ENCODE data around the gene SYNPR.

The SYNPR gene

GRCh38 chr3:63462732-63463131, 184.6 kb downstream of the SYNPR start:
- TF ChIP-seq EZH2 (optimal IDR thresholded peaks at IDR 0.05; ENCODE audit: low read depth, low read length) (no peak), CTCF (IDR thresholded peaks at IDR 0.05; ENCODE audit: low read length) (no peak), EZH2phosphoT487 (IDR thresholded peaks at IDR 0.05; ENCODE audit: low read length) (no peak)
- no peak for DNase-seq
- no peaks in the 10 kb centered on the region for H3K79me2 ChIP-seq (ENCODE audit: low read length)

DNA sequence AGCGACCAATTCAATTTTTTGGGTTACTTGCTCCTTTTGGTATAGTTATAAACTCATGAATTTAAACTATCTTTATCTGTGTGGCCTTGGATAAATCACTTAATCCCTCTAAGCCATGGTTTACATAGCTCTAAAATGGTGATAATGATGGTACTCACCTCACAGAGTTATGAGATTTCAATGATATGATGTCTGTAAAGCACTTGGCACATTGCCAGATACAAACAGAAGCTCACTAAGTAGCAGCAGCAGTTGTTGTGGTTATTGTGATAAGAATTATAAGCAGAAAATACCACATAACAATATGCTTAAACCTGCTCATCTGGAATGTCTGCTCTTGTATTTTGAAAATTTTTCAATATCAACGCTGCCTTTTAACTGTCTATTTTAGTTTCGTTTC, 189.3 kb downstream of the SYNPR start:
- Histone ChIP-seq H3K79me2 (ENCODE audit: low read length) (no peaks in the 10 kb centered on the region), H3K4me3 (ENCODE audit: low read length) (no peak overlapping the region), H3K9me3 (replicated peaks; ENCODE audit: insufficient read depth, low read length) (no peaks in the 10 kb centered on the region), H4K20me1 (ENCODE audit: insufficient read depth, low read length) (no peaks in the 10 kb centered on the region), H3K27me3 (replicated peaks; ENCODE audit: insufficient read depth, low read length) (no peaks in the 10 kb centered on the region), H3K9me2 (replicated peaks; ENCODE audit: insufficient read depth, low read length) (no peaks in the 10 kb centered on the region), H2AFZ (ENCODE audit: low read length) (no peak overlapping the region), H3K36me3 (replicated peaks; ENCODE audit: insufficient read depth, low read length) (no peaks in the 10 kb centered on the region), H3K4me2 (ENCODE audit: low read depth, low read length) (no peak overlapping the region), H3K9ac (ENCODE audit: low read length) (no peak overlapping the region), H3F3A (ENCODE audit: insufficient read depth, low read length) (no peaks in the 10 kb centered on the region), H3K27ac (ENCODE audit: low read length) (no peak overlapping the region), H3K4me1 (ENCODE audit: low read length) (no peaks in the 10 kb centered on the region)
- TF ChIP-seq EZH2 (optimal IDR thresholded peaks at IDR 0.05; ENCODE audit: low read depth, low read length): no peak
- TF ChIP-seq CTCF (IDR thresholded peaks at IDR 0.05; ENCODE audit: low read length): no peak
- no peak for TF ChIP-seq EZH2phosphoT487 (IDR thresholded peaks at IDR 0.05; ENCODE audit: low read length)
- DNase-seq: no peak

More at GRCh38 chr3:63462732-63463131, 184.6 kb downstream of the SYNPR start:
- Histone ChIP-seq H3K9ac (ENCODE audit: low read length) (no peak overlapping the region), H3K9me3 (replicated peaks; ENCODE audit: insufficient read depth, low read length) (no peaks in the 10 kb centered on the region), H3K4me1 (ENCODE audit: low read length) (no peaks in the 10 kb centered on the region), H2AFZ (ENCODE audit: low read length) (no peak overlapping the region), H4K20me1 (ENCODE audit: insufficient read depth, low read length) (no peaks in the 10 kb centered on the region), H3K4me2 (ENCODE audit: low read depth, low read length) (no peak overlapping the region), H3K36me3 (replicated peaks; ENCODE audit: insufficient read depth, low read length) (no peaks in the 10 kb centered on the region), H3K9me2 (replicated peaks; ENCODE audit: insufficient read depth, low read length) (no peaks in the 10 kb centered on the region), H3K27ac (ENCODE audit: low read length) (no peak overlapping the region), H3K27me3 (replicated peaks; ENCODE audit: insufficient read depth, low read length) (no peaks in the 10 kb centered on the region), H3F3A (ENCODE audit: insufficient read depth, low read length) (no peaks in the 10 kb centered on the region), H3K4me3 (ENCODE audit: low read length) (no peak overlapping the region)

DNA sequence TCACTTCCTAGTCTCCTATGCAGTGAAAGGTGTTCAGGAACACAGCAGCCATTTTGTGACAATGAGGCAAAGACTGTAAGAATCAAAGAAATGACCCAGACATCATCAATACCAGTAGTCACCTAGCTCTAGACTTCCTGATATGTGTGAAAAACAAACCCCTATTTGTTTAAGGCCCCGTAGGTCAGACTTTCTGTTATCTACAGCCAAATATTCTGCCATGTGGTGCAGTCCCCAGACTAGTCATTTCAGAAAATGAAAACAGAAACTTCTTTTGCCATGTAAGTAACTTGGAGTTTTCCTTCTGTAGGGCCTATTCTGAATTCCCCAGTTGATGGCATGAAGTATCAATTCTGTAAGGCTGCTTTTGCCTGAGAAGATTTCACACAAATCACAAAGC, 192.6 kb downstream of the SYNPR start:
- Histone ChIP-seq H3K36me3 (replicated peaks; ENCODE audit: insufficient read depth, low read length) (no peaks in the 10 kb centered on the region), H3K9ac (ENCODE audit: low read length) (no peak overlapping the region), H3K27ac (ENCODE audit: low read length) (no peak overlapping the region), H2AFZ (ENCODE audit: low read length) (no peak overlapping the region), H3K4me3 (ENCODE audit: low read length) (no peak overlapping the region), H3K4me2 (ENCODE audit: low read depth, low read length) (no peak overlapping the region), H3K27me3 (replicated peaks; ENCODE audit: insufficient read depth, low read length) (no peaks in the 10 kb centered on the region), H4K20me1 (ENCODE audit: insufficient read depth, low read length) (no peaks in the 10 kb centered on the region), H3F3A (ENCODE audit: insufficient read depth, low read length) (no peaks in the 10 kb centered on the region), H3K79me2 (ENCODE audit: low read length) (no peaks in the 10 kb centered on the region), H3K9me2 (replicated peaks; ENCODE audit: insufficient read depth, low read length) (no peaks in the 10 kb centered on the region), H3K9me3 (replicated peaks; ENCODE audit: insufficient read depth, low read length) (no peaks in the 10 kb centered on the region), H3K4me1 (ENCODE audit: low read length) (no peaks in the 10 kb centered on the region)
- DNase-seq: no peak
- TF ChIP-seq EZH2 (optimal IDR thresholded peaks at IDR 0.05; ENCODE audit: low read depth, low read length) (no peak), CTCF (IDR thresholded peaks at IDR 0.05; ENCODE audit: low read length) (no peak), EZH2phosphoT487 (IDR thresholded peaks at IDR 0.05; ENCODE audit: low read length) (no peak)

All from MM.1S (cell line).